GM12891 (cell line): ENCODE measurements around the gene TMEM131.

Experiments
- PAX5 ChIP-seq: IDR thresholded peaks from 2 replicates; pipeline ENCODE4 v1.6.1; 2011; ENCODE audit warnings: low read length, moderate library complexity, mild to moderate bottlenecking; ENCODE audit not compliant: insufficient read depth, severe bottlenecking
- POLR2A ChIP-seq: IDR thresholded peaks from 2 replicates; pipeline ENCODE4 v1.6.1; 2011; ENCODE audit warnings: low read depth, low read length, control low read depth
- POLR2AphosphoS5 ChIP-seq: IDR thresholded peaks from 2 replicates; pipeline ENCODE4 v1.6.1; 2011; ENCODE audit warnings: low read depth, low read length, control low read depth
- POU2F2 ChIP-seq: IDR thresholded peaks from 2 replicates; pipeline ENCODE4 v1.6.1; 2011; ENCODE audit warnings: low read depth, mild to moderate bottlenecking, control low read depth, low read length, moderate library complexity
- SPI1 ChIP-seq: IDR thresholded peaks from 2 replicates; pipeline ENCODE4 v1.6.1; 2011; ENCODE audit warnings: low read depth, low read length, control low read depth
- TAF1 ChIP-seq: IDR thresholded peaks from 2 replicates; pipeline ENCODE4 v1.6.1; 2011; ENCODE audit warnings: low read depth, low read length, control low read depth

DNA sequence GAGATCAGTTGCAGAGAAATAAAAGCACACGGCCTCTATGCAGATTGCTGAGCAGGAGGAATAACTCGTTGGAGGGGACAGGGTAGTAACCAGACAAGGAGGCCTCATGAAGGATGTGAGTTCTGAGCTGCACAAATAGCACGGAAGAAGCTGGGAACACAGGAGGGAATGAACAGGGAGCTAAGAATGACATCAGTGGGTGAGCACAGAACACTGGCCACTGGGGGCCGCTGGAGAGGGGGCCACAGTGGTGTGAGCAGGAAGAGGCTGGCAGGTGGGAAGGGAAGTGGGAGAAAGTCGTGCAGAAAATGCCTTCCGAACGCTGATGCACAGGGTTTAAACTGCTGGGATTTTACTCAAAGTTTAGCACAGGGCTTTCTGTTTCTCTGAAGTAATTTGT is 221.3 kb downstream of the TMEM131 start:
- TF ChIP-seq POLR2AphosphoS5 (no peak), POLR2A (no peak), TAF1 (no peak), SPI1 (no peak; the same call in 1 of the 2 replicates), PAX5 (no peak), POU2F2 (no peak)
